Measurements from ENCODE around the gene YLPM1.

DNA sequence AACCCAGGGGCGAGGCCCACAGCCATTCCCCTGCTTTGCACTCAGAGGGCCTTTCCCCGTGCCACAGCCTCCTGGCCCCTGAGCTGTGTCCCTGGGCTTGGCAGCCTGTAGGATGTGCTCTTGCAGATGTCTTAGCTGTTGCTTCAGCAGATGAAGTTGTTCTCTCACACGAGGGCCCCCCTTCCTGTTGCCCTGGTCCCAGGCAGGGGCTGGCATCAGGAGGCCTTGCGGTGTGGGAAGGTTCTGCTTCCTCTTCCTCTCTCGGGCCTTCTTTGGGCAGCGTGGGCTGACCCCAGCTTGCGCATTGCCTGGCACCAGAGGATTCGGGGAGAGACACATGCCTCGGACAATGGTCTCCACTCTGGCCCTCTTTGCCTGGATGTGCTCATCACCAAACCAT is 100.2 kb downstream of the YLPM1 start:
- no peak for TF ChIP-seq ARNT (IDR thresholded peaks at IDR 0.05)
- no peak for TF ChIP-seq NFRKB (IDR thresholded peaks at IDR 0.05)
- no peak for TF ChIP-seq TARDBP (IDR thresholded peaks at IDR 0.05)
- TF ChIP-seq SP1 (IDR thresholded peaks at IDR 0.05): no peak
- TF ChIP-seq, protein P1, sequence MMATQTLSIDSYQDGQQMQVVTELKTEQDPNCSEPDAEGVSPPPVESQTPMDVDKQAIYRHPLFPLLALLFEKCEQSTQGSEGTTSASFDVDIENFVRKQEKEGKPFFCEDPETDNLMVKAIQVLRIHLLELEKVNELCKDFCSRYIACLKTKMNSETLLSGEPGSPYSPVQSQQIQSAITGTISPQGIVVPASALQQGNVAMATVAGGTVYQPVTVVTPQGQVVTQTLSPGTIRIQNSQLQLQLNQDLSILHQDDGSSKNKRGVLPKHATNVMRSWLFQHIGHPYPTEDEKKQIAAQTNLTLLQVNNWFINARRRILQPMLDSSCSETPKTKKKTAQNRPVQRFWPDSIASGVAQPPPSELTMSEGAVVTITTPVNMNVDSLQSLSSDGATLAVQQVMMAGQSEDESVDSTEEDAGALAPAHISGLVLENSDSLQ (IDR thresholded peaks at IDR 0.05): no peak
- TF ChIP-seq ELF4 (IDR thresholded peaks at IDR 0.05): no peak
- no peak for TF ChIP-seq FOXM1 (IDR thresholded peaks at IDR 0.05; ENCODE audit: borderline replicate concordance)
- no peak for TF ChIP-seq SUZ12 (IDR thresholded peaks at IDR 0.05)
- no peak for TF ChIP-seq ZNF384 (IDR thresholded peaks at IDR 0.05)
- no peak for TF ChIP-seq FOXK2 (IDR thresholded peaks at IDR 0.05)
- no peak for TF ChIP-seq HDGF (IDR thresholded peaks at IDR 0.05; ENCODE audit: borderline replicate concordance)
- no peak for TF ChIP-seq FOXA1 (IDR thresholded peaks at IDR 0.05)

Measured in HEK293T (cell line).